Astrocyte (in vitro differentiated cells and primary cell): ENCODE measurements around the gene NSUN7. TPM values are rescaled to one million over a fixed set of nuclear protein-coding genes. Genes with fewer than 3 reads are reported as not detected.
A peak's percentile ranks its signal among the peaks of the same experiment; 100 is the strongest.

Experiments used
- DNase-seq: peaks from one replicate; pipeline ENCODE4 v3.0.0-alpha.2; 2010; ENCODE audit warnings: low read depth
- FAIRE-seq: peaks from 2 replicates; lab custom pipeline; 2011; peaks lifted over from hg19 to GRCh38; lab: Jason Lieb, UNC
- H2AFZ ChIP-seq: 2 replicates; pipeline ENCODE4 v1.6.0; 2012; ENCODE audit warnings: low read depth, low read length, inconsistent platforms
- H3K27ac ChIP-seq: 2 replicates; pipeline ENCODE4 v1.5.1; 2011; ENCODE audit warnings: low read depth, low read length, inconsistent platforms
- H3K27me3 ChIP-seq: 2 replicates; pipeline ENCODE4 v1.6.0; 2011; ENCODE audit warnings: low read length, inconsistent platforms; ENCODE audit not compliant: insufficient read depth
- H3K36me3 ChIP-seq: 2 replicates; pipeline ENCODE4 v1.5.1; 2011; ENCODE audit warnings: low read length, inconsistent platforms; ENCODE audit not compliant: insufficient read depth
- H3K4me1 ChIP-seq: 2 replicates; pipeline ENCODE4 v1.5.1; 2011; ENCODE audit warnings: low read length, inconsistent platforms; ENCODE audit not compliant: insufficient read depth
- H3K4me2 ChIP-seq: 2 replicates; pipeline ENCODE4 v1.6.0; 2012; ENCODE audit warnings: low read length, inconsistent platforms
- H3K4me3 ChIP-seq: 2 replicates; pipeline ENCODE4 v1.5.1; 2011; ENCODE audit warnings: low read depth, mild to moderate bottlenecking, low read length, inconsistent platforms; ENCODE audit not compliant: insufficient read depth
- H3K79me2 ChIP-seq: 2 replicates; pipeline ENCODE4 v1.6.0; 2012; ENCODE audit warnings: mild to moderate bottlenecking, low read length, inconsistent platforms; ENCODE audit not compliant: insufficient read depth
- H3K9ac ChIP-seq: 2 replicates; pipeline ENCODE4 v1.6.0; 2012; ENCODE audit warnings: mild to moderate bottlenecking, low read length, inconsistent platforms
- H3K9me3 ChIP-seq: 2 replicates; pipeline ENCODE4 v1.5.1; 2012; ENCODE audit warnings: low read depth, mild to moderate bottlenecking, low read length, inconsistent platforms; ENCODE audit not compliant: insufficient read depth
- H4K20me1 ChIP-seq: 2 replicates; pipeline ENCODE4 v1.6.0; 2012; ENCODE audit warnings: low read length, inconsistent platforms; ENCODE audit not compliant: insufficient read depth
- H3K27ac Mint-ChIP-seq: one replicate; pipeline ENCODE4 v1.8.0; 2021; ENCODE audit warnings: mild to moderate bottlenecking, mixed read lengths; ENCODE audit not compliant: unreplicated experiment
- H3K27me3 Mint-ChIP-seq: one replicate; pipeline ENCODE4 v1.8.0; 2021; ENCODE audit warnings: low read depth, mixed read lengths; ENCODE audit not compliant: unreplicated experiment
- H3K36me3 Mint-ChIP-seq: one replicate; pipeline ENCODE4 v1.8.0; 2021; ENCODE audit warnings: low read depth, mixed read lengths; ENCODE audit not compliant: unreplicated experiment
- H3K4me1 Mint-ChIP-seq: one replicate; pipeline ENCODE4 v1.8.0; 2021; ENCODE audit warnings: low read depth, mixed read lengths; ENCODE audit not compliant: unreplicated experiment
- H3K4me3 Mint-ChIP-seq: one replicate; pipeline ENCODE4 v1.8.0; 2021; ENCODE audit warnings: mild to moderate bottlenecking, moderate library complexity, mixed read lengths; ENCODE audit not compliant: unreplicated experiment
- H3K9me3 Mint-ChIP-seq: one replicate; pipeline ENCODE4 v1.8.0; 2021; ENCODE audit warnings: mild to moderate bottlenecking, mixed read lengths; ENCODE audit not compliant: unreplicated experiment
- EZH2 ChIP-seq: IDR thresholded peaks from 2 replicates; pipeline ENCODE4 v1.6.1; 2012; ENCODE audit warnings: mild to moderate bottlenecking, low read length, inconsistent platforms; ENCODE audit not compliant: insufficient read depth
- total RNA-seq: library from RNA; stranded (reverse); gene quantifications from 2 replicates; pipeline ENCODE4 v1.2.1, GENCODE V29; 2021
- TF ChIP-seq, protein P1 (sequence below): IDR thresholded peaks from 2 replicates; pipeline ENCODE4 v1.5.1; 2011; ENCODE audit warnings: low read depth, mild to moderate bottlenecking, inconsistent platforms, low read length, moderate library complexity; ENCODE audit not compliant: insufficient read depth

The NSUN7 gene
- total RNA-seq, 1 donor from 2014 or later: 2.5 TPM

GRCh38 chr4:40785727-40786126 lies 36.0 kb downstream of the NSUN7 start:
- Mint-ChIP-seq H3K4me3 (no peak overlapping the region), H3K27me3 (no peaks in the 10 kb centered on the region), H3K9me3 (no peaks in the 10 kb centered on the region), H3K36me3 (no peaks in the 10 kb centered on the region), H3K27ac (no peak overlapping the region), H3K4me1 (peaks cover 2% of the 10 kb centered on the region)
- H3K4me2 ChIP-seq: no peak overlapping the region
- no peaks in the 10 kb centered on the region for H3K36me3 ChIP-seq
- DNase-seq: no peak
- no peak overlapping the region for H3K9ac ChIP-seq
- no peaks in the 10 kb centered on the region for H4K20me1 ChIP-seq
- no peak overlapping the region for H3K27ac ChIP-seq
- TF ChIP-seq EZH2: no peak
- TF ChIP-seq, protein P1, sequence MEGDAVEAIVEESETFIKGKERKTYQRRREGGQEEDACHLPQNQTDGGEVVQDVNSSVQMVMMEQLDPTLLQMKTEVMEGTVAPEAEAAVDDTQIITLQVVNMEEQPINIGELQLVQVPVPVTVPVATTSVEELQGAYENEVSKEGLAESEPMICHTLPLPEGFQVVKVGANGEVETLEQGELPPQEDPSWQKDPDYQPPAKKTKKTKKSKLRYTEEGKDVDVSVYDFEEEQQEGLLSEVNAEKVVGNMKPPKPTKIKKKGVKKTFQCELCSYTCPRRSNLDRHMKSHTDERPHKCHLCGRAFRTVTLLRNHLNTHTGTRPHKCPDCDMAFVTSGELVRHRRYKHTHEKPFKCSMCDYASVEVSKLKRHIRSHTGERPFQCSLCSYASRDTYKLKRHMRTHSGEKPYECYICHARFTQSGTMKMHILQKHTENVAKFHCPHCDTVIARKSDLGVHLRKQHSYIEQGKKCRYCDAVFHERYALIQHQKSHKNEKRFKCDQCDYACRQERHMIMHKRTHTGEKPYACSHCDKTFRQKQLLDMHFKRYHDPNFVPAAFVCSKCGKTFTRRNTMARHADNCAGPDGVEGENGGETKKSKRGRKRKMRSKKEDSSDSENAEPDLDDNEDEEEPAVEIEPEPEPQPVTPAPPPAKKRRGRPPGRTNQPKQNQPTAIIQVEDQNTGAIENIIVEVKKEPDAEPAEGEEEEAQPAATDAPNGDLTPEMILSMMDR: no peak
- no peaks in the 10 kb centered on the region for H3K27me3 ChIP-seq
- H3K79me2 ChIP-seq: no peaks in the 10 kb centered on the region
- H3K4me3 ChIP-seq: no peak overlapping the region
- H3K9me3 ChIP-seq: no peaks in the 10 kb centered on the region
- no peak for FAIRE-seq
- H3K4me1 ChIP-seq: no peaks in the 10 kb centered on the region
- H2AFZ ChIP-seq: no peak overlapping the region

GRCh38 chr4:40788331-40788730 lies 38.6 kb downstream of the NSUN7 start:
- TF ChIP-seq, protein P1: no peak
- no peak for TF ChIP-seq EZH2

GRCh38 chr4:40789031-40789430 lies 39.3 kb downstream of the NSUN7 start:
- no peak overlapping the region for H2AFZ ChIP-seq
- no peak overlapping the region for H3K27ac ChIP-seq
- H3K4me2 ChIP-seq: no peak overlapping the region
- Mint-ChIP-seq H3K36me3 (no peaks in the 10 kb centered on the region), H3K4me3 (no peak overlapping the region), H3K9me3 (no peaks in the 10 kb centered on the region), H3K4me1 (peaks cover 2% of the 10 kb centered on the region), H3K27me3 (no peaks in the 10 kb centered on the region), H3K27ac (no peak overlapping the region)
- H3K36me3 ChIP-seq: no peaks in the 10 kb centered on the region
- no peaks in the 10 kb centered on the region for H3K9me3 ChIP-seq
- no peak for DNase-seq
- no peak overlapping the region for H3K9ac ChIP-seq
- H3K4me3 ChIP-seq: no peak overlapping the region
- H3K79me2 ChIP-seq: no peaks in the 10 kb centered on the region
- no peaks in the 10 kb centered on the region for H3K4me1 ChIP-seq
- H3K27me3 ChIP-seq: no peaks in the 10 kb centered on the region
- no peak for TF ChIP-seq EZH2
- TF ChIP-seq, protein P1: no peak
- no peak for FAIRE-seq
- H4K20me1 ChIP-seq: no peaks in the 10 kb centered on the region

More at GRCh38 chr4:40788331-40788730, 38.6 kb downstream of the NSUN7 start:
- H3K9ac ChIP-seq: no peak overlapping the region
- peak overlapping the region; percentile 28 for H2AFZ ChIP-seq
- peaks cover 2% of the 10 kb centered on the region for H3K4me1 Mint-ChIP-seq
- no peaks in the 10 kb centered on the region for H3K9me3 ChIP-seq
- FAIRE-seq (no peak), DNase-seq (no peak)
- H3K4me3 ChIP-seq: no peak overlapping the region
- no peaks in the 10 kb centered on the region for H3K36me3 Mint-ChIP-seq
- H3K79me2 ChIP-seq: no peaks in the 10 kb centered on the region
- no peaks in the 10 kb centered on the region for H3K27me3 ChIP-seq
- no peaks in the 10 kb centered on the region for H4K20me1 ChIP-seq
- no peak overlapping the region for H3K27ac Mint-ChIP-seq
- no peaks in the 10 kb centered on the region for H3K36me3 ChIP-seq
- no peaks in the 10 kb centered on the region for H3K27me3 Mint-ChIP-seq
- no peak overlapping the region for H3K4me3 Mint-ChIP-seq
- H3K4me1 ChIP-seq: no peaks in the 10 kb centered on the region
- no peak overlapping the region for H3K27ac ChIP-seq
- H3K9me3 Mint-ChIP-seq: no peaks in the 10 kb centered on the region
- no peak overlapping the region for H3K4me2 ChIP-seq
